Subcutaneous adipose tissue (tissue), 4 donors: Measurements from ENCODE around the gene NCOA1. TPM values are rescaled to one million over a fixed set of nuclear protein-coding genes. Genes with fewer than 3 reads are reported as not detected.

Source experiments
- CTCF ChIP-seq: fragments of 450-650 bp; IDR thresholded peaks from one replicate; pipeline ENCODE4 v1.5.1; 2016; ENCODE audit warnings: low read depth, mild to moderate bottlenecking, control low read depth, antibody characterized with exemption, moderate library complexity
- total RNA-seq, 4 donors: library from RNA; depleted of rRNA; stranded (reverse); fragments of >200 nt; gene quantifications; one replicate each; pipeline ENCODE4 v1.1.0, GENCODE V29; 2016

The NCOA1 gene
- total RNA-seq, 4 donors from 2014 or later: 48.2 to 84.6 (median 53.1) TPM

GRCh38 chr2:24544456-24545115, 53.5 kb downstream of the NCOA1 start:
- no peak for TF ChIP-seq CTCF

- TF ChIP-seq CTCF: no peak
These were observed 55.6 kb downstream of the NCOA1 start for GRCh38 chr2:24546669-24547068.

- no peak for TF ChIP-seq CTCF
These were observed 57.0 kb downstream of the NCOA1 start for GRCh38 chr2:24548058-24548457.

- no peak for TF ChIP-seq CTCF
These were observed 60.0 kb downstream of the NCOA1 start for GRCh38 chr2:24551016-24551415.

- TF ChIP-seq CTCF: no peak
These were observed 61.8 kb downstream of the NCOA1 start for GRCh38 chr2:24552836-24553235.

- TF ChIP-seq CTCF: no peak
These were observed 67.9 kb downstream of the NCOA1 start for GRCh38 chr2:24558781-24559472.

- TF ChIP-seq CTCF: no peak
These were observed 68.5 kb downstream of the NCOA1 start for GRCh38 chr2:24559473-24560113.
